GM12864 (cell line): ENCODE measurements around the gene LGR6.
"Not testable (repeated sequence)": the region's sequence is repeated elsewhere in the genome, so short reads cannot be mapped to it uniquely, and the experiment has no call there.

ENCODE experiments used
- DNase-seq: peaks from one replicate; pipeline ENCODE4 v3.0.0-alpha.2; 2011; ENCODE audit warnings: low read depth
- H3K4me3 ChIP-seq: 2 replicates; pipeline ENCODE4 v1.5.1; 2011; ENCODE audit warnings: mild to moderate bottlenecking, low read depth, low read length, control low read depth
- TF ChIP-seq, protein P1 (sequence below): IDR thresholded peaks from 2 replicates; pipeline ENCODE4 v1.5.1; 2011; ENCODE audit warnings: low read depth, mild to moderate bottlenecking, moderate library complexity, low read length, control low read depth, inconsistent platforms; ENCODE audit errors: missing control alignments

The LGR6 gene

GRCh38 chr1:202179828-202180750 is 13.5 kb upstream of the LGR6 start:
- TF ChIP-seq, protein P1, sequence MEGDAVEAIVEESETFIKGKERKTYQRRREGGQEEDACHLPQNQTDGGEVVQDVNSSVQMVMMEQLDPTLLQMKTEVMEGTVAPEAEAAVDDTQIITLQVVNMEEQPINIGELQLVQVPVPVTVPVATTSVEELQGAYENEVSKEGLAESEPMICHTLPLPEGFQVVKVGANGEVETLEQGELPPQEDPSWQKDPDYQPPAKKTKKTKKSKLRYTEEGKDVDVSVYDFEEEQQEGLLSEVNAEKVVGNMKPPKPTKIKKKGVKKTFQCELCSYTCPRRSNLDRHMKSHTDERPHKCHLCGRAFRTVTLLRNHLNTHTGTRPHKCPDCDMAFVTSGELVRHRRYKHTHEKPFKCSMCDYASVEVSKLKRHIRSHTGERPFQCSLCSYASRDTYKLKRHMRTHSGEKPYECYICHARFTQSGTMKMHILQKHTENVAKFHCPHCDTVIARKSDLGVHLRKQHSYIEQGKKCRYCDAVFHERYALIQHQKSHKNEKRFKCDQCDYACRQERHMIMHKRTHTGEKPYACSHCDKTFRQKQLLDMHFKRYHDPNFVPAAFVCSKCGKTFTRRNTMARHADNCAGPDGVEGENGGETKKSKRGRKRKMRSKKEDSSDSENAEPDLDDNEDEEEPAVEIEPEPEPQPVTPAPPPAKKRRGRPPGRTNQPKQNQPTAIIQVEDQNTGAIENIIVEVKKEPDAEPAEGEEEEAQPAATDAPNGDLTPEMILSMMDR = no peak
- H3K4me3 ChIP-seq = no peak overlapping the region
- no peak for DNase-seq

DNA sequence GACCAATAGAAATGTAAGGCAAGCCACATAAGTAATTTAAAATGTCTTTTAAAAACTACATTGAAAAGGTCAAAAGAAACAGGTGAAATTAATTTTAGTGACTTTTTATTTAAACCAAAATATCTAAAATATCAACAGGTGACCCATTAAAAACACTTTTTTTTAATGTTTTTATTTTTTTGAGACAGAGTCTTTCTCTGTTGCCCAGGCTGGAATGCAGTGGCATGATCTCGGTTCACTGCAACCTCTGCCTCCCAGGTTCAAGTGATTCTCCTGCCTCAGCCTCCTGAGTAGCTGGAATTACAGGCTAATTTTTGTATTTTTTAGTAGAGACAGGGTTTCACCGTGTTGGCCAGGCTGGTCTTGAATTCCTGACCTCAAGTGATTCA is 12.9 kb upstream of the LGR6 start:
- H3K4me3 ChIP-seq = not testable (repeated sequence)

GRCh38 chr1:202181586-202181985 is 12.0 kb upstream of the LGR6 start:
- no peak overlapping the region for H3K4me3 ChIP-seq
- TF ChIP-seq, protein P1 = no peak
- no peak for DNase-seq

More for the DNA sequence above, 12.9 kb upstream of the LGR6 start:
- not testable (repeated sequence) for DNase-seq

- no peak for DNase-seq
- H3K4me3 ChIP-seq = no peak overlapping the region
- TF ChIP-seq, protein P1 = no peak
Measured at GRCh38 chr1:202182040-202182877, 11.3 kb upstream of the LGR6 start.

DNA sequence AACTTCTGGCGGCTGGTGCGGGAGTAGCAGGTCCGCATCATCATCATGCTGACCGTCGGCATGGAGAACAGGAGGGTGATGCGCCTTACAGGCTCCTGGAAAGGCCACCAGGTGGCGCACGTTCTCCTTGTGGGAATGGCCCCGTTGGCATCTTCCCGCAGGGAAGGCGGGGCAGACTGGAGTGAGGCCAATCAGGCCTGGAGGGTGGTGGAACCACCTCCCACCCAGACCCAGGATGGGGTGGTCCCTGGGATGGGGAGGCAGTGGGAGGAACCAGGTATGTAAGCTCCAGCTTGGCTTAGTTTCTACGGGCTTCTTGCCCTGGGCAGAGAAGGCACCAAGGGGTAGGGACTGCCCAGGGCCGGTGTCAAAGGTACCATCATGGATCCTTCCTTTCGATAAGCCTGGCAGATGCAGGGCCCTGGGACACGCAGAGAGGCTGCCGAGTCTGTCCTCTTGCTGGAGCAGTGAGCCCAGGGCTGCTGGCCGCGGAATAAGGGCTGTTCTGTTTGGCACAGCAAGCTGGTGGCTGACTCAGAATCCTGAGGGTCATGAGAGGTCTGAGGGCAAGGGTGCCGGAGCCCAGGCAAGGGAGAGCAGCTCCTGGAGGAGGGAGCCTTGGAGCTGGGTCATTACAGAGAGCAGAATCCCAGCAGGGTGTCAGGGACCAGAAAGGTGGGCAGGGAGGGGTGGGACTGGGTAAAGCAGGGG is 8.7 kb upstream of the LGR6 start:
- no peak for DNase-seq
- H3K4me3 ChIP-seq = no peak overlapping the region
- TF ChIP-seq, protein P1 = peak; percentile 91

- no peak overlapping the region for H3K4me3 ChIP-seq
- TF ChIP-seq, protein P1 = no peak
- no peak for DNase-seq
Measured at GRCh38 chr1:202186327-202186726, 7.3 kb upstream of the LGR6 start.
